ACC112 (cell line): ENCODE results near the gene SLC13A1.
"Not testable (repeated sequence)": the region's sequence is repeated elsewhere in the genome, so short reads cannot be mapped to it uniquely, and the experiment has no call there.

Experiments
- H2AFZ ChIP-seq: fragments of 200-600 bp; sonication (generic); one replicate; pipeline ENCODE4 v1.6.0; 2017; ENCODE audit warnings: antibody characterized with exemption, low read length; ENCODE audit not compliant: unreplicated experiment
- H3K27ac ChIP-seq: fragments of 200-600 bp; sonication (generic); 2 replicates; pipeline ENCODE4 v1.5.1; 2014; ENCODE audit warnings: low read depth, mild to moderate bottlenecking, antibody characterized with exemption, low read length, moderate library complexity
- H3K27me3 ChIP-seq: fragments of 200-600 bp; sonication (generic); 2 replicates; pipeline ENCODE4 v1.6.1; 2014; ENCODE audit warnings: mild to moderate bottlenecking, antibody characterized with exemption, low read length, moderate library complexity, mixed read lengths; ENCODE audit not compliant: insufficient read depth
- H3K36me3 ChIP-seq: fragments of 200-600 bp; sonication (generic); 2 replicates; pipeline ENCODE4 v1.6.1; 2016; ENCODE audit warnings: mild to moderate bottlenecking, antibody characterized with exemption, low read length, moderate library complexity, mixed read lengths; ENCODE audit not compliant: insufficient read depth
- H3K4me1 ChIP-seq: fragments of 200-600 bp; sonication (generic); one replicate; pipeline ENCODE4 v1.6.1; 2016; ENCODE audit warnings: low read length, mixed read lengths; ENCODE audit not compliant: insufficient read depth, unreplicated experiment, control insufficient read depth
- H3K4me3 ChIP-seq: fragments of 200-600 bp; sonication (generic); 2 replicates; pipeline ENCODE4 v1.5.1; 2014; ENCODE audit warnings: mild to moderate bottlenecking, low read depth, low read length
- H3K79me2 ChIP-seq: fragments of 200-600 bp; sonication (generic); one replicate; pipeline ENCODE4 v1.6.0; 2016; ENCODE audit warnings: low read length; ENCODE audit not compliant: control insufficient read depth, unreplicated experiment, insufficient read depth

The SLC13A1 gene, protein sequence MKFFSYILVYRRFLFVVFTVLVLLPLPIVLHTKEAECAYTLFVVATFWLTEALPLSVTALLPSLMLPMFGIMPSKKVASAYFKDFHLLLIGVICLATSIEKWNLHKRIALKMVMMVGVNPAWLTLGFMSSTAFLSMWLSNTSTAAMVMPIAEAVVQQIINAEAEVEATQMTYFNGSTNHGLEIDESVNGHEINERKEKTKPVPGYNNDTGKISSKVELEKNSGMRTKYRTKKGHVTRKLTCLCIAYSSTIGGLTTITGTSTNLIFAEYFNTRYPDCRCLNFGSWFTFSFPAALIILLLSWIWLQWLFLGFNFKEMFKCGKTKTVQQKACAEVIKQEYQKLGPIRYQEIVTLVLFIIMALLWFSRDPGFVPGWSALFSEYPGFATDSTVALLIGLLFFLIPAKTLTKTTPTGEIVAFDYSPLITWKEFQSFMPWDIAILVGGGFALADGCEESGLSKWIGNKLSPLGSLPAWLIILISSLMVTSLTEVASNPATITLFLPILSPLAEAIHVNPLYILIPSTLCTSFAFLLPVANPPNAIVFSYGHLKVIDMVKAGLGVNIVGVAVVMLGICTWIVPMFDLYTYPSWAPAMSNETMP

DNA sequence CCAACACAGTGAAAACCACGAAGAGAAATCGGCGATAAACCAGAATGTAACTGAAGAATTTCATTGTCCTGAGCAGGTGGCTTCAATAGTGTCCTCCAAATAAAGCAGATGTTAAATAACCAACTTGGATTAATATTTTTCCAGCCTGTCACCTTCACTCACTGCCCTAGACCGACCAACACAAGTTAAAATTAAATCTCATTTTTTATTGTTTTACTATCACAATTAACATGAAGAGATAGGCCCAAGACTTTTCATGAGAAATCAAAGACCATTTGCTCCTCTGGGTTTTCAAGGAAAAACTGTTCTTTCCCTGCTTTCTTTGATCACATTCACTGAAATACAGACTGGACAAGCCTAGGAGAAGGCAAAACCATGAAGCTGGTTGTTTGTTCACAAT, at the start of gene SLC13A1:
Gene SLC13A1, minus strand, starts transcription at position 87 of the 400 bp plus-strand sequence. Its CDS starts 23 bp downstream, at position 64.
- no peak within 1 kb of the TSS for H3K4me3 ChIP-seq
- no peak within 1 kb of the TSS for H2AFZ ChIP-seq
- no peak within 1 kb of the TSS for H3K27ac ChIP-seq
- H3K27me3 ChIP-seq, result no peaks in the 10 kb centered on the region
- H3K36me3 ChIP-seq, result no peaks in the 10 kb centered on the region
- no peaks in the 10 kb centered on the region for H3K79me2 ChIP-seq
- H3K4me1 ChIP-seq, result peaks cover 14% of the 10 kb centered on the region

DNA sequence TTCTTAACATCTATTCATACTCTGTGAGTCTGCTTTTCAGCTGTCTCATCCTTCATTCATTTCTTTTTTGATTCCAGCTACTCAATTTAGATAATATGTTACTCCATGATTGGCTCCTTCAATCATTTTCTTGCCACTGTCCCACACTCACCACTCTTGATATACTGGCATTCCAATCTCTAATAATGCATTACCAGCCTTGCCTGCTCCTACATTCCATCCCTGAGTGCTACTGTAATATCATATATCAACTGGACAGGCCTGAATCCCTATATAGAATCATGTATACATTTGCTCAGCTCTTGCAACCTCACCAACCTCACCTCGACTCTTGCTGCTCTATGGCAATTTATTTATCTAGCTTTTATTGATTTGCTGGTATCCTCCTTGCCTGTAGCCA, 45.0 kb upstream of the SLC13A1 start:
- Histone ChIP-seq H2AFZ (no peak overlapping the region), H3K27me3 (no peaks in the 10 kb centered on the region), H3K4me1 (no peaks in the 10 kb centered on the region), H3K27ac (no peak overlapping the region), H3K79me2 (no peaks in the 10 kb centered on the region), H3K4me3 (no peak overlapping the region), H3K36me3 (no peaks in the 10 kb centered on the region)

DNA sequence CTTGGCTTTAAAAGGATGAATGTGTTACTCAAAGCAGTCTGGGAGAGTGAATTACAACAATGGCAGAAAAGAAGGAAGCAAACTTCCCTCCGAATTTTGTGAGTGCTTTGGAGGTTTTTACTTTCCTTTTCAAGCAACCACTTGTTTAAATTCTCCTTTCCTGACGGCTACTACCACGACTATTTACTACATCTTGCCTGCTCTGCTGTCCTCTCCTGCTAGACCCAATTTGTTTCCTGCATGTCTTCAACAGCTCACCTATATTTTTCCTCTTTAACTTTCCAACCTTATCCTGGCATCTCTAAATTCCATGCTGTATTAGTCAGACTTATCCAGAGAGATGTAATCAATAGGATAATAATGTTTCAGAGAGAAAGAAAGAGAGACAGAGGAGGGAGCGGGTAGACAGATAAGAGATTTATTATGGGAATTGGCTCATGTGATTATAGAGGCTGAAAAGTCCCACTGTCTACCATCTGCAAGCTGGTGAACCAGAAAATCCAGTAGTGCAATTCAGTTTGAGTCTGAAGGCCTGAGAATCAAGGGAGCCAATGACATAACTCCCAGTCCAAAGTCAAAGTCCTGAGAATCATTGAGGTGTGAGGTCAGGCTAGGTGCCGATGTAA, 42.8 kb upstream of the SLC13A1 start:
- Histone ChIP-seq H3K4me1 (no peaks in the 10 kb centered on the region), H3K27me3 (no peaks in the 10 kb centered on the region), H3K36me3 (no peaks in the 10 kb centered on the region), H3K4me3 (peak overlapping the region; percentile 21), H3K79me2 (no peaks in the 10 kb centered on the region), H2AFZ (peak overlapping the region; percentile 84), H3K27ac (no peak overlapping the region)

DNA sequence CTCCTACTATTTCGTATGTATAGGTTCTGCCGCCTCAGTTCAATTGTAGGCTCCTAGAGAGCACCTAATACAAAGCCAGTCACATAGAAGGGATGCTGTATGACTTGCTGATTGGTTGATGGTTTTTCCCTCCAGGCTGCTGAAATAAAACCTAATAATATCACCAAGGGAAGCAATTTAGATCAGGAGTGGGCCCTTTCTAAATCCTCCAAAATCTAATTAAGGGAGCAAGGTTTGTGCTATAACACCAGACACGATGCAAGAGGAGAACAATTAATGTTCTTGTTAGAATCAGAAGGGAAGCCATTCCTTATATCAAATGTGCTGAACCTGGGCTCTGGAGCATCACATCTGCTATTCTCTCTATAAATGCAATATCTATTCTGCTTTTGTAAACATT, 42.0 kb upstream of the SLC13A1 start:
- Histone ChIP-seq H3K27ac (no peak overlapping the region), H3K27me3 (no peaks in the 10 kb centered on the region), H2AFZ (peak overlapping the region; percentile 84), H3K79me2 (no peaks in the 10 kb centered on the region), H3K36me3 (no peaks in the 10 kb centered on the region), H3K4me3 (no peak overlapping the region), H3K4me1 (no peaks in the 10 kb centered on the region)

DNA sequence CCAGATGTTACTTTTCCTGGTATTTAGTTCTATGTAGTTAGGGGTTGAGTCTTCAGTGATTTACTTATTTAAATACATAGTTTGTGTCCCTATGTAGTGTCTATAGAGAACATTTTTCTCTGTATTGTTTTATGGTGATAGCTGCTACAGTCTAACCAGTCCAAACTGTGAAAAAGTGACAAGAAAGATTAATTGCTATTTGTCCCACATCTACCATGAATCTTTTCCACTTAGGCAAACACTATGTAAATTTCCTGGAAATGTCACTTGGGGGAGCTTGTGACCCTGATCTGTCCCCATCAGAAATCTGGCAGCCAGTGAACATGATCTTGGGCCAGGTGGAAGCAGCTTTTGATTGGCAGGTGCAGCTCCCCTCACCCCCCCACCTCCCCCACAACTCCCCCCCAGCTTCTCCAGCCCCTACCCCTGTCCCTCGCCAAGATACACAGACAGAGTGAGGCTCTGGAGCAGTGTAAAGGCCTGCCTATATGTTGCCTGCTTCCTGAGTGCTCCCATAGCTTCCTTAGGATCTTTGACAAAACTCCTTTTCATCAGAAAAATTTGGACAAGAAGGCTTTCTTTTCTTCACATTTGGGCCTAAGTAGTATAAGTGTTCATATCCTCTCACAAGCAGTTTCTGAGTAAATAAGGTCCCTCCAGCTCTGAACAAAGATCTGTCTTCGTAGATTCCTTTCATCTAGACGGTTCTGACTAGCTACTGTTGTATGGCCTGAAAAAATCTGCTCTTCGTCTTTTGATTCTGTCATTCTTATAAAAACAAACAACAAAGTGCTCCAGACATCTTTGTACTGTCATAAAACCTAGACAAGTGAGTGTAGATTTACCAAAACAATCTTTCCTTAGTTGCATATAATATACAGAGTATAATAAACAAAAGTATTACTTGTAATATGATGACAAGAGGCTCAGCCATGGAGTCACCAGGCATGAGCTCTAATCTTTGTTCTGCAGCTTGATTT, 31.5 kb upstream of the SLC13A1 start:
- Histone ChIP-seq H3K36me3 (no peaks in the 10 kb centered on the region), H3K27ac (no peak overlapping the region), H2AFZ (peak overlapping the region; percentile 34), H3K27me3 (no peaks in the 10 kb centered on the region), H3K4me1 (no peaks in the 10 kb centered on the region), H3K4me3 (no peak overlapping the region), H3K79me2 (no peaks in the 10 kb centered on the region)

DNA sequence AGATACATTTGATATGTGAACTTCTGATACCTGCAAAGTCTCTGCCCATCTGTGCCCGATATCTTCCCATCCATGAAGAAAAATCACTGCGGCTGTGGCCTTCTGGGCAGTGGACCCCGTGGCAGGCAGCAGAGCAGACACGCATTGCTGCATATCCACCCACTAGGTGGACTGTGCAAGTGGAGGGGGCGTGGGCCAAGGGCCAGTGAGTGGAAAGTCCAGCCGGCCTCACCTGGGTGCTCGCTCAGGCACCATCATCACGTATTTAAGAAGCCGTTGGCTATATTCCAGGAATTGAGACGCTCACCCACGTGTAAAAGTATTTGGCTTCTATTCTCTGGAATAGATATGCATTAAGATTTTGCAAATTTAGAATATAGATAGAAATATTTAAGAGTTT, 30.8 kb upstream of the SLC13A1 start:
- no peaks in the 10 kb centered on the region for H3K79me2 ChIP-seq

DNA sequence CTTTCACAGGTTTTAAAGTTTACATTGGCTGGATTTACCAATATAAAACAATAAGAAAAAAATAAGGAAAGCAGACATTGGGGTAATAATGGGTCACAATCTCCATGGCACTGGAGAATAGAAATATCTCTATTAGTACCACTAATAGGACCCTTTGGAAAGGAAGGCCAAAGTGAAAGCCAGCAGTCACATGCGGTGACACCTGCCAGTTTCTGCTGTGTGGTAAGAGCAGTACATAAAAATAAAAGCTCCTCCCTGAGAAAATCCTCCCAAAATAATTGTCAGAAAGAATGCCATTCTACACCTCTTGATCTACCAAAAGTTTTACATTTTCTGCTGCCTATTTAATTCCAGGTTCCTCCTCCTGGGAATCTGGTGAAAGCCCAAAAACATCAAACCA, 30.4 kb upstream of the SLC13A1 start:
- no peaks in the 10 kb centered on the region for H3K4me1 ChIP-seq
- H3K79me2 ChIP-seq, result no peaks in the 10 kb centered on the region
- no peak overlapping the region for H2AFZ ChIP-seq
- H3K27ac ChIP-seq, result no peak overlapping the region
- no peaks in the 10 kb centered on the region for H3K36me3 ChIP-seq
- H3K27me3 ChIP-seq, result no peaks in the 10 kb centered on the region
- no peak overlapping the region for H3K4me3 ChIP-seq

More for the DNA sequence above, 30.8 kb upstream of the SLC13A1 start:
- H3K4me1 ChIP-seq, result no peaks in the 10 kb centered on the region
- H3K4me3 ChIP-seq, result no peak overlapping the region
- no peaks in the 10 kb centered on the region for H3K36me3 ChIP-seq
- no peak overlapping the region for H3K27ac ChIP-seq
- no peaks in the 10 kb centered on the region for H3K27me3 ChIP-seq
- H2AFZ ChIP-seq, result no peak overlapping the region

DNA sequence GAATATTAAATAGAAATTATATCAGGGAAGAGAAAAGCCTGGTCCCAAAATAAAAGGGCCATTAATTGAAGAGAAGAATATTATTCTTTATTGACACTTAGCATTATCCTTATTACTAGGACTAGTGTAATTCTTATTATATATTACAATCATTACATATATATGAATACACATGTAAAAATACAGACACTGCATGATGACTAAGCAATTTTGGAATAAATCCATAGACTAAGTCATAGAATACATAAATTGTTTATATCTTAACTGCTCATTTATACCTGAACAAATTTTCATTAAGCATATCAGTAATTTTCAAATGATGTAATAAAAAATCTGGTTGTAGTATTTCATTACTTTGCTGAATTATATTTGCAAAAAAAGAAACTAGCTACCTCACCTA, 29.7 kb upstream of the SLC13A1 start:
- Histone ChIP-seq H3K27ac (no peak overlapping the region), H3K4me3 (no peak overlapping the region), H3K36me3 (no peaks in the 10 kb centered on the region), H3K4me1 (no peaks in the 10 kb centered on the region), H2AFZ (no peak overlapping the region), H3K79me2 (no peaks in the 10 kb centered on the region), H3K27me3 (no peaks in the 10 kb centered on the region)

DNA sequence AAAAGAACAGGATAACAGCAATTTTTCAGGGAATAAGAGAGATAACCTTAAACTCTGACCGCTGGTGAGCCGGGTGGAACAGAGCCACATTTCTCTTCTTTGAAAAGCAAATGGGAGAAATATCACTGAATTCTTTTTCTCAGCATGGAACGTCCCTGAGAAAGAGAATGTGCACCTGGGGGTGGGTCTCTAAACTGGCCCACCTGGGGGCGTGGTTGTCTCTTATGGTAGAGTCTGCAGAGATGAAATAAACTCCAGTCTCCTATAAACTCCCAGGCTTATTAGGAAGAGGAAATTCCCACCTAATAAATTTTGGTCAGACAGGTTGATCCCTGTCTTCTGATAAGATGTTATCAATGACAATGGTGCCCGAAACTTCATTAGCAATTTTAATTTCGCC, 27.9 kb upstream of the SLC13A1 start:
- not testable (repeated sequence) for H3K27me3 ChIP-seq, H3K79me2 ChIP-seq, H3K4me1 ChIP-seq, H3K27ac ChIP-seq, H2AFZ ChIP-seq, H3K4me3 ChIP-seq, H3K36me3 ChIP-seq

DNA sequence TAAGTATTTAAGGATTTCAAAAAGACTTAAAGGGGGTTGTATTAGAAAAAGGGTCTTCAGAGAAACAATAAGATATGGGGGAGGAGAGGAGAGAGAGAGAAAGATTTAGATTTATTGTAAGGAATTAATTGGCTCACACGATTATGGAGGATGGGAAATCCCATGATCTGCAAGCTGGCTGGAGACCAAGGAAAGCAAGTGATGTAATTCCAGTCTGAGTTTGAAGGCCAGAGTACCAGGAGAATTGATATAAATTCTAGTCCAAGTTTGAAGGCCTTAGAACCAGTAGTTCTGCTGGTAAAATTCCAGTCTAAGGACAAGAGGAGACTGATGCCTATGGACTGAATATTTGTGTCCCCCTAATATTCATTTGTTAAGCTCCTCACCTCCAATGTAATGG, 20.6 kb upstream of the SLC13A1 start:
- Histone ChIP-seq H3K27ac (no peak overlapping the region), H3K4me1 (no peaks in the 10 kb centered on the region), H3K36me3 (no peaks in the 10 kb centered on the region), H3K27me3 (no peaks in the 10 kb centered on the region), H3K79me2 (no peaks in the 10 kb centered on the region), H2AFZ (no peak overlapping the region), H3K4me3 (no peak overlapping the region)
